Epidermal melanocyte (primary cell): ENCODE data around the gene SFXN1.
"Not testable (repeated sequence)": the region's sequence is repeated elsewhere in the genome, so short reads cannot be mapped to it uniquely, and the experiment has no call there.

Source experiments
- DNase-seq: peaks from one replicate; pipeline ENCODE4 v3.0.0; 2011; ENCODE audit warnings: low spot score; ENCODE audit not compliant: insufficient read length

SFXN1 gene

GRCh38 chr5:175478384-175479124, at the start of gene SFXN1:
TSS of gene SFXN1 (plus strand) at chr5:175478560. CDS start at chr5:175492104, 13,544 bp downstream.
- peak; percentile 86 for DNase-seq

DNA sequence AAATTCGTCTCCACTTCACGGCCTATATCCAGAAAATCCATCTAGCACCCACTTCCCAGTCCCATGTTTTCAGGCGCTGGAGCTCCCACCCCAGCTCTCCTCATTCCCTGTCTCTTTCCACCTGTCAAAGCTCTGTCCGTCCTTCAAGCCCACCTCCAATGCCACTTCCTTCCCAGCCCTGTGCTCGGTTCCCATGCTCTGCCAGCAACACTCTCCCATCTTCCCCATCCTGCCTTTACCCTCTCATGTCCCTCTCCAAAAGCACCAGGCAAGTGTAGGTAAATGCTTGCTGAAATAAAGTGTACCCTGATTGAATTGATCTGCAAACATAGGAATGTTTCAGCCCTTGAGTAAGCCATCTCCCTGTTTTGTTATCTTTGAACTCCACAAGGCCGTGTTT, 43.6 kb upstream of the SFXN1 start:
- DNase-seq: no peak

- DNase-seq: no peak
Measured at GRCh38 chr5:175436359-175436758, 42.0 kb upstream of the SFXN1 start.

- DNase-seq: no peak
Measured at GRCh38 chr5:175438234-175438857, 40.0 kb upstream of the SFXN1 start.

DNA sequence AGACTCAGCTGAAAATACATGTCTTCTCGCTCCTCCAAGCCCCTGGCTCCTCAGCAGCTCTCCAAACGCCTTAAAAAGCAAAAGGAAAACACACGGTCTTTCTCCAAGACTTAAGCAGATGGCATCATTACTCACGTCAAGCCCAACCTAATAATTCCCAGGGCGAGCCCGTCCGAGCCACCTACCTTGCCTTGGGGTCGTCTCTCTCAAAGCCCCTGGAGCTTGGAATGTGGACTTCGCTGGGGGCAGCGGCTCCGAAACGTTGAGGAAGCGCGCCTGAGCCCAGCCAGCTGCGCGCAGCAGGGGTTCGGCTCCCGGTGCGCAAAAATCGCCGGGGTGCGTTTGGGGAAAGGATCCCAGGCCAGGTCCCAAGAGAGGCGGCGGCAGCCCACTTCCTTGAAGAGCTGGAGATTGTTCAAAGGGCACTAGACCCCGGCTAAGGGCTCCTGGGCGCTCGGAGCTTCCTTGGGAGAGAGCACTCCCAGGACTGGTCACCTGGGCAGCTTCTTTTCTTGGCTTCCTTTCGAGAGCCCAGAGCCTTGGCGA, 34.8 kb upstream of the SFXN1 start:
- no peak for DNase-seq

DNA sequence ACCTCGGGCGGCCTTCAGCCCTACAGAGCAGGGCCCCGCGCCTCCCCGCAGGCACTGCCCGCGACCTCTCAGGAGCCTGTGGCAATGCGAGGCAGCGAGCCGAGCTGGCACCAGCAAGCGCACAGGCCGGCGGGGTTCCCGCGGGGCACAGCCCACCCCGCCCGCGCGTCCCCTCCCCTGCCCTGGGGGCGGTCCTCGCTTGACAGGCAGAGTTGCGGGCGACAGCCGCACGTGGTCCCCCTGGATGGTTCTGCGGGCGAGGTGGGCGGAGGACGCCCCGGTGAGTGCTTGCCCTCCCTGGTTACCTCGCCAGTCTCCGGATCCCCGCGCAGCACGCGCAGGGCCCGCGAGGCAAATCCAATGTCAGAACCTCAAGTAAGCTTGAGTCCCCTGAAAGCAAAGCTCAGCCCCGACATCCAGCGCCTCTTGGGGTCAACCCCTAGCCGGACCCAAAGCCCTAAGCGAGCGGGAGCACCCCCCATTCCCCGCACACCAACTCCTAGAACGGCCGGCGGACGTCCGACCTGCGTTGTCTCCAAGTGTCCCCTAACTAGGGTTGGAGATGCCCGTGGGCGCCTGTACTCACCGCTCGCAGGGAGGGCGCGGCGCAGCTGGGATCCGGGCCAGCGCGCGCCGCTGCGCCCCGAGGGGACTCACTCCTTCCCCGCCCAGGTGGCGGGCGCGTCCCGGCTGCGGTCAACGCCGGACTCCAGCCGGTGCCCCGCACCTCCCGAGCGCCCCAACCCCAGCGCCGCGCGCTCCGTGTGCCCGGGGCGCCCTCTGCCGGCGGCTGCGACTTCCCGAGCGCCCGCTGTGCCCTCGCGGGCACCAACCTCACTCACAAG, 34.1 kb upstream of the SFXN1 start, which contains the start of gene DRD1:
TSS of gene DRD1 (minus strand) at position 123 of the 845 bp plus-strand sequence. CDS start 1,083 bp downstream, outside the sequence.
- no peak for DNase-seq

DNA sequence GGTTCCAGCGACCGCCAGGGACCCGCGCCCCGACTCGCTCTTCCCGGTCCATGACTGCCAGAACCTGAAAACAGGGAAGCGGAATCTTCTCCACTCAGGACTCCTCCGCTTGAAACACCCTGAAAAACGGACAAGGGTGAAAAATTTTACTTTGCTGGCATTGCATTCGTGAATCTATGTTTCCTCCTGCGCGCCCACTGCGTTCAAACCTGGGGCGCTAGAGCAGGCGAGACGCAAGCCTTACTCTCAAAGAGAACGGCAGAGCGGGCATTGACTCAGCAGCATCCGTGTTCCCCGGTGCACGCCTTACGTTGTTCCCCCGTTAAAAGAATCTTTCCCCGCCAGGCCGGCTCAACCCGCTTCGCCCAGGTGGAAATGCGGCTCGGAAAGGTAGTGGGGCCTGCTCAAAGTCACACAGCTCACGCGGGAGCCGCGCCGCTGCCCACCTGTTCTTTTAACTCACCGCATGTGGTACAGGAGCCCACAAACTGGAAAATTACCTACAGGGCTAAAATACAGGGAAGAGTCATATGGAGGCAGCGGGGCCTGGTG, 33.4 kb upstream of the SFXN1 start:
- no peak for DNase-seq

GRCh38 chr5:175446378-175446777, 32.0 kb upstream of the SFXN1 start:
- DNase-seq: not testable (repeated sequence)

DNA sequence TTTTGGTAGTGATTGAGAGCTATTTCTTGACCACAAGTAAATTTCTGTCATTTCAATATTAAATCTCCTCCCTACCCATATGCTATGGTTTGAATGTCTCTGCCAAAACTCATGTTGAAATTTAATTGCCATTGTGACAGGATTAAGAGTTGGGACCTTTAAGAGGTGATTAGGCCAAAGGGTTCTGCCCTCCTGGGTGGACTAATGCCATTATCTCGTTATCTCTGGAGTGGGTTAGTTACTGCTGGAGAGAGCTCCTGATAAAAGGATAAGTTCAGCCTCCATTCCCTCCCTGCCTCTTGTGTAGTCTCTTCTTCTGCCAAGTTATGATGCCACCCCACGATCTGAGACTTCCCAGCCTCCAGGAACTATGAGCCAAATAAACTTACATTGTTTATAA, 30.8 kb upstream of the SFXN1 start:
- no peak for DNase-seq

- no peak for DNase-seq
Measured at GRCh38 chr5:175448276-175448675, 30.1 kb upstream of the SFXN1 start.

DNA sequence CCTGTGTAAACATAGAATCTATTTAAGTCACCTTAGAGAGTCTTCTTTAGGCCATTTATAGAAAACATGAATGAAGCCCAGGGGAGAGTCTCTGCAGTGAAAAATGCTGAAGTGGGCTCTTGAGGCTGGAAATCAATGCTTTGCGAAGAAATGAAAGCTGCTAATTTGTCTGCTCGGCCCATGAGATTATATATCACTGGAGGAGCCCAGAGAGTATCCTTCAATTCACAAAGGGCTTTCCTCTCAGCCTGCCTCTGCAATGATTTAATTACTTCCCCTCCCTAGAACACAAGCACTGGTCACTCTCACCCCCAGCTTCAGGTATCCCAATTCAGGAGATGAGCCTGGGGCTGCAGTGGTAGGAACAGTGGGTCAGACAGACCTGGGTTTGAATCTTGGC, 26.2 kb upstream of the SFXN1 start:
- no peak for DNase-seq

GRCh38 chr5:175454338-175454737, 24.0 kb upstream of the SFXN1 start:
- DNase-seq: not testable (repeated sequence)

DNA sequence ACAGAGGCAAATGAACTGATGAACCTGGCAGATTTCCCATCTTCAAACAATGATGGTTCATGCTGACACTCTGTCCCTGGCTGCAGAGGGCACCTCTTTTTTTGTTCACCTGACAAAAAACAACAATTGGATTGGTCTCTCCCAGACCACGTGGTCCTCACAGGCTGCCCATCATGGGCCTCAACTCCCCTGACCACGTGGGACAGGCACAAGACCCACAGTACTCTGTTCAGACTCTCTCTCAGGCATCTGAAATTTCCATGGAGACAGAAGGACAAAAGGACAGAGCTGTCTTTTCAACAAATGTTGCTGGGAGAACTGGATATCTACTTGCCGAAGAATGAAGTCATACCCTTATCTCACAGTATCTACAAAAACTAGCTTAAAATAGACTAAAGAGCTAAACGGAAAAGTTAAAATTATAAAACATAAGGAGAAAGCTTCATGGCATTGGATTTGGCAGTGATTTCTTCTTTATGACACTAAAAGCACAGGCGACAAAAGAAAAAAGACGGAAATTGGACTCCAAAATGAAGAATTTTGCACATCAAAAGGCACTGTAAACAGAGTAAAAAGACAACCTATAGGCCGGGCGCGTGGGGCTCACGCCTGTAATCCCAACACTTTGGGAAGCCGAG, 22.1 kb upstream of the SFXN1 start:
- no peak for DNase-seq

DNA sequence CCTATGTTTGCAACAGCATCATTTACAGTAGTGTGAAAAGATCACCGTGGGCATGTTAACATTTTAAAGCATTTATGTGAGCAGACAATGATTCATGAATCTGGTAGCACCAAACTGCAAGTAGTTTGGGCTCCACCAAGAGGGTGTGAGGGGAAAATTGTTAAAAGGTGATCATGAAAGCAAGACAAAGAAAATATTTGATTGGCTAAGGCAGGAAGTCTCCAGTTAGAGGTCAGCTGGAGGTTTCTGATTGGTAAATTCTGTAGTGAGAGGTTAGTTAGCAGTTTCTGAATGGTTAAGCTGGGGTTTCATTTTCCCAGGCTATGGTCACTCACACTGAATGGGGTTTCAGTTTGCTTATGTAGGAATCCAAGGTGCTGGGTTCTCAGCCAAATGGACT, 20.9 kb upstream of the SFXN1 start:
- DNase-seq: no peak

DNA sequence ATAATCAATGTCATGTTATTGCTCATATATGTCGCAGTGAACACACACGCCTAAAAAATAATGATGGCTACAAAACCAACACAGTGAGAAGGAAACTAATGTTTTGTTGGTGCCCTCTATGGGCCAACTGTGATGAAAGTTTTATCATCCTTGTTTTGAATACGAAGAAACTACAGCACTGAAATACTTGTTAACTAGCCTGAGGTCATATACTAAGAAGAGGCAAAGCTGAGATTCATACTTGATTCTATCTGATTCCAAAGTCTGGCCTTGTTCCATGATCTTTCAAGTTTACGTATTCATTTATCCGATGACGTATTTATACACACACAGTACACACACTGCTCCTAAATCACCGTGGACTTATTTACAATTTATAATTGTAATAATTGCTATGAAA, 18.2 kb upstream of the SFXN1 start:
- no peak for DNase-seq

DNA sequence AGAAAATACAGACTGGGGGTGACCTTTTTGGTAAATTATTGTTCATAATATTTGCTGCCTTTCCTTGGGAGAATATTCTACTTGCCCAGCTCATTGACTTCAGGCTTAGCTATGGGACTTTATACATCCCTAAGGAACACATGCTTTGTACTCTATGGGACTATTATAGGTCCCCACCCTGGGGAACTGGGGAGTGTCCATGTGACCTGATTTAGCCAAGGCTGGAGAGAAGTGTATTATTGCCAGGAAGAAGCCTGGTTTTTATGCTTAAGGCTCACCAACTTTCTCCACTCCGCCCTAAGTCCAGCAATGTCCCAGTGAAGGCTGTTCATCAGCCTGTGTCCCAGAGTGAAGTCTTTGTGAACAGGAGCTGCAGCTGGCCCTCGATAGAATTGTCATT, 17.8 kb upstream of the SFXN1 start:
- no peak for DNase-seq

DNA sequence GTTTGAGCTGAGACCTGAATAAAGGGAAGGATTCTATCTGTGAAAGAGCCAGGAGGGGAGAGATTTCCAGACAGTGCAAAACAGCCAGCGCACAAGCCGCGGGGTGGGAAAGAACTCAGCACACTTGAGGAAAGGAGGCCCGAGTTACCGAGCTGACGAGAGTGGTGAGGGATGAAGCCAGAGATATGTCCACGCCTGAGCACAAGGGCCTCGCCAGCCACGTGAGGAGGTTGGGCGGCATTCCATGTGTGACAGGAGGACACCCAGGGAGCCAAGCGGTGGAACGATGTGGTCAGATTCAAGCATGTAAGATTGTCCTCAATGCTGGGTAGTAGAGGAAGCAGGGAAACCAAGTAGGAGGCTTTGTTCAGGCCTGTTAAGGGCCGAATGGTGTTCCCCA, 17.0 kb upstream of the SFXN1 start:
- DNase-seq: no peak

DNA sequence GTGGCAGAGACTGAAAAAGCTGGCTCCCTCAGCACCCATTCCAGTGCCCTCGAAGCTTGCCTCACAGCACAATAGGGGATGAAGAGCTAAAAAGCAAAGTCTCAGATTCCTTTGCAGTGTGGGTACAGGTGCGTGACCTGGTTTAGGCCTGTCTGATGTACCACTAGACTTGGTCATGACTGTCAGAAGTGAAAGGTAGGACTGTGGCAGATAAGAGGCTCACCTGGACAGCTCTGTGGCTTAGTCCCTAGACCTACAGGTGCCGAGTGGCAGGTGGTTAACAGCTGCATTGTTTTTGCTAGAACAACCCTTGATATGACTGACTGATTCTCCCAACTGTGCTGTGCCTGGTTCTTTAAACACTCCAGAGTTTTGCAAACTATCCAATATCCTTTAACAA, 14.7 kb upstream of the SFXN1 start:
- DNase-seq: no peak

GRCh38 chr5:175464074-175464941, 14.1 kb upstream of the SFXN1 start:
- DNase-seq: no peak

DNA sequence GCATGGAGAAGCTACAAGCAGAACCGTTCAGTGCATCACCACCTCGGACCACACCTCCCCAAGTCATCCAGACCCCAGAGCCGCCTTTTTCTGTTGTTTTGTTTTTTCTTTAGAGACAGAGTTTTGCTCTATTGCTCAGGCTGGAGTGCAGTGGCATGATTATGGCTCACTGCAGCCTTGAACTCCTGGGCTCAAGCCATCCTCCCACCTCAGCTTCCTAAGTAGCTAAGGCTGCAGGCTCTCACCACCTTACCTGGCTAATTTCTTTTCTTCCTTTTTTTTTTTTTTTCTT, 13.5 kb upstream of the SFXN1 start:
- no peak for DNase-seq
